ENCODE data around the gene NCOA7. TPM values are rescaled to one million over a fixed set of nuclear protein-coding genes. Genes with fewer than 3 reads are reported as not detected.
A peak's percentile ranks its signal among the peaks of the same experiment; 100 is the strongest.
"Not testable (repeated sequence)": the region's sequence is repeated elsewhere in the genome, so short reads cannot be mapped to it uniquely, and the experiment has no call there.

Gene NCOA7
- total RNA-seq, 1 donor from 2014 or later: 38.5 TPM

DNA sequence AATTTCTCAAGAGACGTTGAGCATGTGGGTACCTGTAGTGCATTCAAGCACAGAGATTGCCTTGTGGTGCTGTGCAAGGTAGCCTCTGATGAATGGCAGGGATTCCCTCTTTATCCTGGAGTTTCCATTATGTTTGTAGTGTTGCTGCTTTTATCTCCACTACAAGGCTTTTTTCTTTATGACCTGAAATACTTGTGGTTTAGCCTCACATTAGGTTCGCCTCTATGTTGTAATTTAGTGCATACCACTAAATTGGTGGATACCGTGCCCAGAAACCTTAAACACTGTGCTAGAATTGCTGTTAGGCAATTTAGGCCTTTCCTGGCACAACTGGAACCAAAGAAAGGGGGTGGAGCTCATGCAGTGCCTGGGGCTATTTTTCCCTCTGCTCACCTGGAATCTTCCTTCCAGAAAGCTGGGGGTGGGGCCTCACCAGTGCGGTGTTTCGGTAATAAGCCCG, 76.8 kb downstream of the NCOA7 start:
- DNase-seq (ENCODE audit: low read depth in 2 of 2): no peak

- no peak for DNase-seq (ENCODE audit: low read depth in 2 of 2)
These were observed 77.5 kb downstream of the NCOA7 start for GRCh38 chr6:125868252-125868651.

- no peak for DNase-seq (ENCODE audit: low read depth in 2 of 2)
These were observed 78.1 kb downstream of the NCOA7 start for GRCh38 chr6:125868678-125869395.

GRCh38 chr6:125869427-125869826, 78.7 kb downstream of the NCOA7 start:
- no peak for DNase-seq (ENCODE audit: low read depth in 2 of 2)

GRCh38 chr6:125871365-125871764, 80.6 kb downstream of the NCOA7 start:
- no peak for DNase-seq (ENCODE audit: low read depth in 2 of 2)

DNA sequence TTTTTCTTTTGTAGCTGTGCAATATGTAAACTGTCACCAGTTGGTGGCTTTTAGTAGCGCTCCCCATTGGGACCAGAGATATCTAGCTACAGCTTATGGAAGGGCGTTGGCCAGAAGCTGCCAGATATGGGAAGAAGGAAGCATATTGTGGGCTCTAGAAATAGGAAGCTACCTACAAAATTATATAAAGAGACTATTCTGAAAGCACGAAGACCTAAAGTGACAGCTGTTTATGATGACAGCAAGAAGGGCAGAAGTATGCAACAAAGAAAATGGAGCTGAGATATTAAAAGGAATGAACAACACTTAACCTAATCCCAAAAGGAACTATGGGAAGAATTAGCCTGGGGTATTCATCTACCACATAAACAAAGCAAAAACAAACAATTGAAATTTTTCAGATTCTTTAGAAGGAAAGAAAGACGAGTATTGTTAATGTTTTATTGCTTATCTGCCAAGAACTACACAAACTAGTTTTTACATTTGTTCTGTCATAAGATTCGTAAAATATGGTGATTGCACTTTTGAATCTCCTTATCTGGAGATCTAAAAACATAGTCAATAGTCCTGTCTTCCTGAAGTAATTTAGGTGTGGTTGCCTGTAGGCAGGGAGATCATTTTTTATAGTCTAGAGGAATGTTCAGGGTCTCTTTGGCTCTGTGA, 81.6 kb downstream of the NCOA7 start:
- no peak for DNase-seq (ENCODE audit: low read depth in 2 of 2)

DNA sequence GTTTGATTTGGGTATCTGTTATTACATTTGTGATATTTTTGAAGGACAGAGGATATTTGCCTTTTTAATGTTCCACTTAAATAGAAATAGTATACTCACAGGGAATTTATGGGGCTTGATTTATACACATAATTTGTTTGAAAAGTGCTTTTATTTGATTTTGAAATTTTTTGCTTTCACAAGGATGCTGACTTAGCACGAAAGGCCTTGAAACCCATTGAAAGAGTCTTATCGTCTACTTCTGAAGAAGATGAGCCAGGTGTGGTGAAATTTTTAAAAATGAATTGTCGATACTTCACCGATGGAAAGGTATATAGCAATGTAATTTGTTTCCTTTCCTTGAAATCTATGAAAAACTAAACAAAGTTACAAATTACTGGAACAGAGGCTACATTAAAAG, 91.5 kb downstream of the NCOA7 start:
- no peak for DNase-seq (ENCODE audit: low read depth in 2 of 2)

- DNase-seq (ENCODE audit: low read depth in 2 of 2): no peak
These were observed 94.0 kb downstream of the NCOA7 start for GRCh38 chr6:125884634-125885371.

- no peak for DNase-seq (ENCODE audit: low read depth in 2 of 2)
These were observed 95.3 kb downstream of the NCOA7 start for GRCh38 chr6:125886021-125886420.

GRCh38 chr6:125886914-125887313, 96.2 kb downstream of the NCOA7 start:
- no peak for DNase-seq (ENCODE audit: low read depth in 2 of 2)

DNA sequence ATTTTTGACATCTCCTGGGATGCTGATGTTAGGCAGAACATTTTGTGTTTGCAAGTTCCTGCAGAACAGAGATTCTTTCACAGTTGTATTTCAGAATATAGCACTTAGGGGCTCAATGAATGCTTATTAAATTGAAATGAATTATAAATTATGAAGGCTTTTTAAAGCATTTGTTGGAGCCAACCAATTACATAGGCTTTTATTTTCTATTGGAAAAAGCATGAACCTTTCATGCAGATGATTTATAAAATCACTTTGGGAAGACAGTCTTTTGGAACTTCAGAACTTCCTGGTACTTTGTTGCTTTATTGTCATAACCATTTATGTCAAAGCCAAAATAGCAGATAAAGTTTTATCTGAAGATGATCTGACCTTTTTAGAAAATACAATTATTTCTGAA, 96.6 kb downstream of the NCOA7 start:
- DNase-seq (ENCODE audit: low read depth in 2 of 2): no peak

DNA sequence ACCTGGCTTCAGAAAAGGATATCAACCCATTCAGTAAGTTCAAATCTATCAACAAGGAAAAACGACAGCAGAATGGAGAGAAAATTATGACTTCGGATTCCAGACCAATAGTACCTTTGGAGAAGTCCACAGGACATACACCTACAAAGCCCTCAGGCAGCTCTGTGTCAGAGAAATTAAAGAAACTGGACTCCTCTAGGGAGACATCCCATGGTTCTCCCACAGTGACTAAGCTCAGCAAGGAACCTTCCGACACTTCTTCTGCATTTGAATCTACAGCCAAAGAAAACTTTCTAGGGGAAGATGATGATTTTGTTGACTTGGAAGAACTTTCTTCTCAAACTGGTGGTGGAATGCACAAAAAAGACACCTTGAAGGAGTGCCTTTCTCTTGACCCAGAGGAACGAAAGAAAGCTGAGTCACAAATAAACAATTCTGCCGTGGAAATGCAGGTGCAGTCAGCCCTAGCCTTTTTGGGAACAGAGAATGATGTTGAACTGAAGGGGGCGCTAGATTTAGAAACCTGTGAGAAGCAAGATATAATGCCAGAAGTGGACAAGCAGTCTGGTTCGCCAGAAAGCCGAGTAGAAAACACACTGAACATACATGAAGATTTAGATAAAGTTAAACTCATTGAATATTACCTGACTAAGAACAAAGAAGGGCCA, 98.4 kb downstream of the NCOA7 start:
- DNase-seq (ENCODE audit: low read depth in 2 of 2): peak; percentile 61 to 66

DNA sequence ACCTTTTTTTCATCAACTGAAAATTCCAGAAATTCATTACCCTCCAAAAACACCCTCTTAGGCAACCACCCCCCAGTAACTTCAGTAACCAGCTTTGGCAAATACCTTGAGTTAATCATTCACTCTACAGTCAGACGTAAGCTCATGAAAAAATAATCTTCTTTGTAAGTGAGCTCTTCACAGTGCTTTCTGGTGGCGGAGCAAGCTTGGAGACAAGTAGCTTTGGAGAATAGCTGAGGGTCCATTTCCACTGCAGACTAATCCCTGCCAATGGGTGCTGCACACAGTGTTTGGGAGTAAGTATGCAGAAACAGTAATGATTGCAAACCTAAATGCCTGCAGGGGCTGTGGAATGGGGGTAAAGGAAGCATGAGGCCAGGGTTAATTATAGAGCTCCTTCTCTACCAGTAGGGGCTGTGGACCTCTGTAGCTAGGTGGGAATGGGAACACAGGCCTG, 109.0 kb downstream of the NCOA7 start:
- DNase-seq (ENCODE audit: low read depth in 2 of 2): no peak

DNA sequence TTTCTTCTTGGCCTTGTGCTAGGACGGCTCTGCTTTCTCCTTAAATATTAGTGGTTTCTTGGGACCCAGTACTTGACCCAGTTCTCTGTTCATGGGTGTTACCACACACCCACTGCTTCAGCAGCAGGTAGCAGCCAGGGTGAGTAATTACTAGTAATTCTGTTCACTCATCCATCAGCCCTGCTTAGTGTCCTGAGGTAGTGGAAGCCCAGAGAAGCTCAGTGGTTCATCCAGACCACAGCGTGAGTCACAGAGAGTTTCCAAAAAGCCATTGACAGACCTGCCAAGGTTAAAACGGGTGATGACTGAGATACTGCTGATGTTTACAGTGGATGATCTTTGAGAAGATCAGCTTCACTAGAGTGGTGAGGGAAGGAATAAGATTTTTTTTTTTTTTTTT, 114.1 kb downstream of the NCOA7 start:
- DNase-seq (ENCODE audit: low read depth in 2 of 2): no peak

GRCh38 chr6:125906158-125906998, 115.6 kb downstream of the NCOA7 start:
- peak; percentile 60 to 66 for DNase-seq (ENCODE audit: low read depth in 2 of 2)

GRCh38 chr6:125910527-125910926, 119.8 kb downstream of the NCOA7 start:
- DNase-seq (ENCODE audit: low read depth in 2 of 2): peak in 1 of 2 donors; percentile 51

DNA sequence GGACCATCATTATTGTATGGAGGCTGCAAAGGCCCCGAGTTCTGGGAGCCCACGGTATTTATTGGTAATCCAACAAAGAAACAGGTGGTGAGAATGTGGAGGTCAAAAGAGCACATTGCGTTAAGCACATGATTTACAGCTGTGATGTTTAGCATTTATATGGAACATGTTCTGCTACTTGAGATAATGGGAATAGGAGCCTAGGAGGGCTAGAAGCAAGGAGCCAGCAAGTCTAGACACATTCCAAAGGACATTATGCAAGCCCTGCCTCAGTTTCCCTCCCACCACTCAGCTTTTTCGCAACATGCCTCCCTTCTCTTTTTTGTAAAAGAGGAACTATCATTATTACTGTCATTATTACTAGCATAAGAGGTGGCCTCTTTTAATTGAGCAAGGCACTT, 120.3 kb downstream of the NCOA7 start:
- DNase-seq (ENCODE audit: low read depth in 2 of 2): not testable (repeated sequence)

- DNase-seq (ENCODE audit: low read depth in 2 of 2): not testable (repeated sequence)
These were observed 121.7 kb downstream of the NCOA7 start for GRCh38 chr6:125912430-125912829.

GRCh38 chr6:125913145-125913544, 122.4 kb downstream of the NCOA7 start:
- DNase-seq (ENCODE audit: low read depth in 2 of 2): no peak

GRCh38 chr6:125913864-125914351, 123.1 kb downstream of the NCOA7 start:
- DNase-seq (ENCODE audit: low read depth in 2 of 2): peak in 1 of 2 donors; percentile 75

DNA sequence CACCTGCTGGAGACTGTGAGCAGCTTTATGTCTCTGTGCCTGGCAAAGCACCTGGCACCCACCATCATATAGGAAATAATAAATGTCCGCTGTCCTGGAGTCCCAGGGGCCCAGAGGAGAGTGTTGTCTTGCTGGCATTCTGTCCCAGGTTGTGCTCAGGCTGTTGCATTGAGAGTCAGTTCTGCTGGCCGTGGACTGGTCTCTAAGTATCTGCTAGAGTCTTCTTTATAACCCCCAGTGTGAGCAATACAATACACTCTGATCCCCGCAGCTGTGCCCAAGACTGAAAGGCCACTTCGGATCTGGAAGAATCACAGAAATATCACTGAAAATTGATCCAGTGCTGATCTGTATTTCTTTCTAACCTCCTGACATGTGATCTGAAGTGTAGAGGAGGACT, 127.5 kb downstream of the NCOA7 start:
- DNase-seq (ENCODE audit: low read depth in 2 of 2): no peak
